T-helper 1 cell (primary cell): ENCODE results near the gene KLF11.

Experiments
- DNase-seq, 5 donors: peaks; one replicate each; pipeline ENCODE4 v3.0.0-alpha.2; 2012 to 2020

Gene KLF11

DNA sequence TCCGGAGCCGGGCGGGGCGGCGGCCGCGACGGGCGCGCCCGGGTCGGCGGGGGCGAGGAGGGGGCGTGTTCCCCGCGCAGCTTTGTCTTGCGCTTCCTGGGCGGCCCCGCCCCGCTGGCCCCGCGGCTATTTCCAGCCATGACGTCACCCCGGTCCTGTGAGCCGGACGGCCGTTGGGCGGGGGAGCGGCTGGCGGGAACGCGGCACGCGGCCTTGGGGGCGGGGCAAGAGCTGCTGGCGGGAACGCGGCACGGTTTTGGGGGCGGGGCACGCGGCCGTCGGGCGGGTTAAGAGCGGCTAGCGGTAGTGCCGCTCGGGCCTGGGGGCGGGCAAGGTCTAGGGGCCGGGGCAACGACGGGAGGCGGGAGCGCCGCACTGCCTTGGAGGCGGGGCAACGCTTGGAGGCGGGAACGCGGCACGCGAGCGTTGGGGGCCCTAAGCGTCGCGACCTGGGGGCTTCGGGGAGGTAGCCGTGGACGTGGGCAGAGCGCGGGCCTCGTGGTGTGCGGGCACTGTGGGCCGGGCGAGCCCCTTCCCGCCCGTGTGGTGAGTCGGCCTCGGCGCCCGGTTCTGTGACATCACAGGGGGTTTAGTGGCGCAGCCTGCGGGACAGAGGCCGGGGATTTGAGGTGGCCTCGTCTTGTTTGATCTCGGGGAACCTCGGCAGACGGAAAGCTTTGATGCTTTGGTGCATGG, 704 bp downstream of the KLF11 start:
- DNase-seq, result peak; percentile 87 to 96 (median 90)

DNA sequence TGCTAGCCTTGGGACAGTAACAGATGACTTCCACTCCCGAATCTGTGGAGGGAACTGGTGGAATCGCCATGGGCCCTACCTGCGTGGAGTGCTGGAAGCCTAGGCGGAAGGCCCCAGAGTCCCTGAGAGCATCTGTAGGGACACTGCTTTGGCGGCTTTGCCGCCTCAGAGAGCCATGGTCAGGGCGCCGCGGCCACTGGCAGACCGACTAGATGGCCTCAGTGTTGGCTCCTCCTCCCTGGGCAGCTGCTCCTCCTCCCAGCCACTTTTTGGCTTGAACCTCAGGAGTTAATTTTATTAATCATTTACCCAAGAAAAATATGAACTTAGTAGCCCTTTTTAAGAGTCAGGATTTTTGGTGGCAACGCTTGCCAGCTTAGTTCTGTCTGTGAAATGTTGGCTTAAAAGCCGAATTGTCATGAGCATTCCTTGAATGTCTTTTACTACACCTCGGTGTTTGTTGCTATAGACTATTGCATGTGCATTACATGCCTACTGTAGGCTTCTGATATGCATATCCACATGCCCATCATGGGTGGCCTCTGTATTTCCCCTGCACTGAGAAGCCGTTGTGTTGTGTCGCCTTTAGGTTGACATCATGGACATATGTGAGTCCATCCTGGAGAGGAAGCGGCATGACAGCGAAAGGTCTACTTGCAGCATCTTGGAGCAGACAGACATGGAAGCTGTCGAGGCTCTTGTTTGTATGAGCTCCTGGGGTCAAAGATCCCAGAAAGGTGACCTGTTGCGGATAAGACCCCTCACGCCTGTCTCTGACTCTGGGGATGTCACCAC, 2.4 kb downstream of the KLF11 start:
- DNase-seq, result no peak

DNA sequence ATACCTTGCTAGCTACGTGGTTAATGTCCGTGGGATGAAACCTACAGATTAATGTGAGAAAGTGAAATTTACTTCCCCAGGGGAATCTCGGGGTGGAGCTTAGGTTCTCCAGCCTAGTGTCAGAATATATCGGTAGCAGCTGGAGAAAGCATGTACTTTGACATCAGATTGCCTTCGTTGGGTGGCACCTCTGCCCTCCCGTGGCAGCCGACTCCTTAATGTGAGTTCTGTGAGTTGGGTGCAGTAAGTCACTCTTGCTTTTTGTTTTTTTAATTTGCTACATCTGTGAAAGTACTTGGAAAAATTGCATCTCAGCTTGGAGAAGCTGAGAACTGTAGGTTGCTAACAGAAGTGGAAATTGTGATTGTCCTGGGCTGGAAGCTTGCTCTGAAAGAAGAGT, 3.6 kb downstream of the KLF11 start:
- DNase-seq, result no peak

DNA sequence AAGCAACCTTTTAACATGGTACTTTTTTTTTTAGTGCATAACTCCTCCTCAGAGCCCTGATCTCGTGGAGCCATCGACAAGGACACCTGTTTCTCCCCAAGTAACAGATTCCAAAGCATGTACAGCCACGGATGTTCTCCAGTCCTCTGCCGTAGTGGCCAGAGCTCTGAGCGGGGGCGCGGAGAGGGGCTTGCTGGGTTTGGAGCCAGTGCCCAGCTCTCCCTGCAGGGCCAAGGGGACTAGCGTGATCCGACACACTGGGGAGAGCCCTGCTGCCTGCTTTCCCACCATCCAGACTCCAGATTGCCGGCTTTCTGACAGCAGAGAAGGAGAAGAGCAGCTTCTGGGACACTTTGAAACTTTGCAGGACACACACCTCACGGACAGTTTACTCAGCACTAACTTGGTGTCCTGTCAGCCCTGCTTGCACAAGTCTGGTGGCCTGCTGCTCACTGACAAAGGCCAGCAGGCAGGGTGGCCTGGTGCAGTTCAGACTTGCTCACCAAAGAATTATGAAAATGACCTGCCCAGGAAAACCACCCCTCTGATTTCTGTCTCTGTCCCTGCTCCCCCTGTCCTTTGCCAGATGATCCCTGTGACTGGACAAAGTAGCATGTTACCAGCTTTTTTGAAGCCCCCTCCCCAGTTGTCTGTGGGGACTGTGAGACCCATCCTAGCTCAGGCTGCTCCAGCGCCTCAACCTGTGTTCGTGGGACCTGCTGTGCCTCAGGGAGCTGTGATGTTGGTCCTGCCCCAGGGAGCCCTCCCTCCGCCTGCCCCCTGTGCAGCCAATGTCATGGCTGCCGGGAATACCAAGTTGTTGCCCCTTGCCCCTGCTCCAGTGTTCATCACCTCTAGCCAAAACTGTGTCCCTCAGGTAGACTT, 4.5 kb downstream of the KLF11 start:
- DNase-seq, result no peak

DNA sequence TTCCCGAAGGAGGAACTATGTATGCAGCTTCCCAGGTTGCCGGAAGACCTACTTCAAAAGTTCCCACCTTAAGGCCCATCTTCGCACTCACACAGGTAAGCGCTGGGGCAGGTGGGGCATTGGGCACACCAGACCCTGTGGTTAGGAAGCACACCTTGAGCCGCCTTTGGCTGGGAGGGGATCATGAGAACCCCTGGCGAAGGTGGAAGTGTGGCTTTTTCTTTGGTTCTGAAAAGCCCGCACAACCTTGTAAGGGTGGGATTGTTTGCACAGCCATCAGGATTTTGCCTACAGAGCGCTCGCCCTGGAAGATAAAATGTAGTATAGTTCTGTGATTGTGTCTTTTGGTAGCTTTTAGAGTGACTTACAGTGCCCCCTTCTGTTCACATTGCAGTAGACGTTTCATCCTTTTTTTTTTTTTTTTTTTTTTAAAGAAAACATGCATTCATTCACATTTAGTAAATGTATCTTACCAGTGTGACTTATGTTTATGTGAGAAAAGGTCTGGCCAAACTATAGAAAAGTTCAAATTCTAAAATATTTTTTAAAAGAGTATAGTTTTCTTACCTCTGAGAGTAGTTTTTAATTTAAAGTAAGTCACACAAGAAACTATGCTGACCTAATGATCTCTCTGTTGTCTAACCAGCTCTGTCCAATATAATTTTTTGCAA, 5.3 kb downstream of the KLF11 start:
- peak in 2 of 5 donors; percentile 29 to 55 for DNase-seq

DNA sequence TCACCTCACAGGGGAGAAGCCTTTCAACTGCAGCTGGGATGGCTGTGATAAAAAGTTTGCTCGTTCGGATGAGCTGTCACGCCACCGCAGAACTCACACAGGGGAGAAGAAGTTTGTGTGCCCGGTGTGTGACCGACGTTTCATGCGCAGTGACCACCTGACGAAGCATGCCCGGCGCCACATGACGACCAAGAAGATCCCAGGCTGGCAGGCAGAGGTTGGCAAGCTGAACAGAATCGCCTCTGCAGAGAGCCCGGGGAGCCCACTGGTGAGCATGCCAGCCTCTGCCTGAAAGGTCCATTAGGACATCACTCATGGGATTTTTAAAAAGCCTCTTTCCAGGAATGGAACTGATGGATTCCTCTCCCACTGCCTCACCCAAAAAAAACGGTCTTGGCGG, 8.9 kb downstream of the KLF11 start:
- DNase-seq, result no peak

DNA sequence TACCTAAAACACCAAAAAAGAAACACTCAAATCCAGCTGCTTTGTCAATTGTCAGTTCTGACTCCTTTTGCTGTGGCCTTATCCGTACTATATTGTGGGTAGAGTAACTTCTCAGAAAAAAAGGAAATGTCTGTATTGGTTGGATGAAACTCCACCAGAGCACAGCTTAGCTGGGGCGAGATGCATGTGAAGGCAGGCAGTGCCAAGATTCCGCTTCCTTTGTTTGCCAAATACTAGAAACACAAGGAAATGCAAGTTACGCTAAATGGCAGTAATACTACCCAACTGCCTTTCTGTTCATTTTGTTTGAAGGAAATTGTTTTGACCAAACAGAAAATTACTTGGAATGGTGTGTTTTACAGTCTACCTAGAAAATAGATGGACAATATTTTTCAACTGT, 10.0 kb downstream of the KLF11 start:
- DNase-seq, result no peak

DNA sequence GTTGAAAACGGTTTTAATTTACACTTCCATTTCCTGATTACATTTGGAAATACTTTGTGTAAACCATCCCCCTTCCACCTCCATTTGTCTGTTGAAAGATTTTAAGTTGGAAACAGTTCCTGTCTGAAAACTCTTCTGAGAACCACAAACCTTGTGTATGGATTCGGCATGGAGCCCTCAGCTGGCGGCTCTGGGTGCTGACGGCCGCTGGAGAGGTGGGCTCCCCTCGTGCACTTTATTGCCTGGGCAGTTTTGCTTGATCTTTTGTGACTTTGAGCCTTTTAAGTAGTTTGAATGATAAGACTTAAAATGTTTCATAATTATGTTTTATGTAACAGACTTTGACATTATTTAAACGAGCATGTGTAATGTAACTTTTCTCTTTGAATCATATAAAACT, 11.1 kb downstream of the KLF11 start:
- no peak for DNase-seq

DNA sequence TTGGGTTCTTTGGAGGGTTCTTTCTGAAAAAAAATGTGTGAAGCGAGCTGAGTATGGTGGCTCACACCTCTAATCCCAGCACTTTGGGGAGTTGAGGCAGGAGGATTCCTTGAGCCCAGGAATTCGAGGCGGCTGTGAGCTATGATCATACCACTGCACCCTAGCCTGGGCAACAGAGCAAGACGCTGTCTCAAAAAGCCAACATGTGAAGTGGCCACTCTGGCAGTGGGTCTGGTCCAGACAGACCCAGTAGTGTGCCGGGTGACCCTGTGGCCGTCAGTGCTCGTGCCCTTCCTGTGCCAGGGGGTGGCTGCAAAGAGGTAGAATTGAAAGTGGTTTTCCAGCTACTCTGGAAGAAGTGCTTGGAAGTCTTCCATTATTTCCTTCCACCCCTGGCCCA, 11.6 kb downstream of the KLF11 start:
- DNase-seq, result no peak

DNA sequence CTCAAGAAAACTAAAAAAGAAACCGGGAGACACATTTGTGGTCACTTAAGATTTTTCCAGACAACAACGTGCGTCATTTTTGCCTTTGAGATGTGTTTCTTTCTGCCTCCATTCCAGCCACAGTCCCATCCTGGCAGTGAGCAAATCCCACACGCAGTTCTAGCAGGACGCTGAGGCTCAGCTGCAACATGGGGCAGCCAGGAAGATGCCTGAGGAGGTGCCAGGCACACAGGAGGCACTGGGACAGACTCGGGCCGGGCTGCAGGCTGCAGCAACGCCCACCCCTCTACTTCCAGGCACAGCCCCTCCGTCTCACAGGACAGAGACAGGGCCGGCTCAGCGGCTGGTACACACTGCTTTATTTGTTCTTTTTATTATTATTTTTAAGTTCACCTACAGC, 13.1 kb downstream of the KLF11 start:
- DNase-seq, result no peak

DNA sequence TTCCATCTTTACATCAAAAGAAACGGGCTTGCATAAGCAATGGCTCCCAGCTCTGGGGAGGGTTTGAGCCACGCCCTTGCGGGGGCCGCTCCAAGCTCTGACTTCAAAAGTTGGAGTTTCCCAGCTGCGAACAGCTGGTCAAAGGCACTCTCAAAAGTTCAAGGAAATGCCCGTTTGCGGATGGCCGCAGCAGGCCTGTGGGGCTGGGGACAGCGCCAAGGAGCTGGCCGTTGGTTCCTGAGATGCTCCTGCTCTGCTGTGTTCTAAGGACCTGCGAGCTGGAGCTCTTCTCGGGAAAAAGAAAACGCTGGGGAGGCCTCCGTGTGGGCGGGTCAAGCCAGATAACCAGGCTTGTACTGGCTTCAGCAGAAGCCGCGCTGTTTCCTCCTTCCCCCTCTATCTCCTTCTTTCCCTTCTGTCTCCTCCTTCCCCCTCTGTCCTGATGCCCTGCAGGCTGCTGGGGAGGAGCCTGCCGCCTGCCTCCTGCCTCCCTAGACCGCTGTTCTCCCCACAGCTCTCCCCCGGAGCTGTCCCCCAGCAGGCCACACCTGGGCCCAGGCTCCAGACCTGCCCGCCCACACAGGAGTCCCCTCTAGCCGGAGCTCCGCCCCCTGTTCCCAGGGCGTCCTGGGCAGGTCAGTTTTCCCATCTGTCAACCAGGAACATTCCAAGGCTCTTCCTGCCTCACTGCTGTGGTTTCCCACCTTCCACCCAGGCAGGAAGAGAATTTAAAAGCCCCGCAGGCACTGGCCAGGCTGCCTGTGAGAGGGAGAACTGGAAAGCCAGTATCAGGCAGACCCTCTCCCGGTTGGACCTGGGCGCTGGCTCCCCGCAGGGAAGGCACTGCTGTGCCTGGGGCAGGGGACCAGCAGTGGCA, 14.1 kb downstream of the KLF11 start:
- DNase-seq, result no peak

DNA sequence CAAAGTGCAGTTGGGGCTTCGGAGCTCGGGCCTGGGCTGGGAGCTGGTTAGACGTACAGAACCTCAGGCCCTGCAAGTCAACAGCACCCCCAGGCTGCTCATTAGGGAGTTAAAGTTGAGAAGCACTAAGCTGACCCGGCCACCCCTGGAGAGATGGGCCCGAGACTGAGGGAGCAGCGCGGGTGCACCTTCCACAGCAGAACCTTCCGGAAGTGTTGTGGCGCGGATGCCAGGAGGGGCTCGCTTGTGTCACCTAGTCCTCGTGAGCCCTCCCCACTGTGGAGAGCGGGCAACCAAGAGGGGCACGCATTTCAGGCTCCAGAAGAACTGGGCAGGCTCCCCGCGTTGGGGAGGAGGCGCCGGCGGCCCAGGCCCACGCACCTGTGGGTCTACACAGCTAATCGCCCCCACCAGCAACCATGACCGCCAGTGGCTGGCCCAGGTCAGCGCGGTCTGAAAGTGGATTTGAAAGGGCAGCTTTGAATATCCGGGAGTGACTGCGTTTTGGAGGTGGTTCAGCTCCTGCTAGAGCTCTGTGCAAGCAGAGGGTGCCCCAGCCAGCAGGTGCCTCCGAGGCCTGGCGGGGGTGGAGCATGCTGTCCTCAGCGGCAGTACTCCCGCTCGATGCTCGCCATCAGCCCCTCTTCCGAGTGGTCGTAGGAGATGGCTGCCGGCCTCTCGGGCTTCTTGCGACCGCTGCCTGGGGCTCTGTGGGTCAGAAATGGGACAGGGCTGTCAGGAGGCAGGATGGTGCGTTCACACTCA, 15.1 kb downstream of the KLF11 start:
- DNase-seq, result no peak

DNA sequence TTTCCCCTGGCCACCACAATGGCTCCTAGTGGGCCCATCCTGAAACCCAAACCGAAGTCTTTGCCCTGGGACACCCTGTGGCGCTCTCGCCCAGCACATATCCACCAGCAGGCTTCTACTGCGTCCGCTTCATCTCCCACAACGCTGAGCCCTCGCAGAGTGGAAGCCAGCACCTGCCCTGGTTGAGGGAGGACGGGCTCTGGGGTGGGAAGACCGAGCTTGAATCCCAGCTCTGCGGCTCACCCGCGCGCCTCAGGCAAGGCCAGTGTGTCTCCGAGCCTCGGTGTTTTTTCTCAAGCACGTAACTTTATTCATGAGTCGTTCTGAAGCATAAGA, 15.6 kb downstream of the KLF11 start:
- no peak for DNase-seq

DNA sequence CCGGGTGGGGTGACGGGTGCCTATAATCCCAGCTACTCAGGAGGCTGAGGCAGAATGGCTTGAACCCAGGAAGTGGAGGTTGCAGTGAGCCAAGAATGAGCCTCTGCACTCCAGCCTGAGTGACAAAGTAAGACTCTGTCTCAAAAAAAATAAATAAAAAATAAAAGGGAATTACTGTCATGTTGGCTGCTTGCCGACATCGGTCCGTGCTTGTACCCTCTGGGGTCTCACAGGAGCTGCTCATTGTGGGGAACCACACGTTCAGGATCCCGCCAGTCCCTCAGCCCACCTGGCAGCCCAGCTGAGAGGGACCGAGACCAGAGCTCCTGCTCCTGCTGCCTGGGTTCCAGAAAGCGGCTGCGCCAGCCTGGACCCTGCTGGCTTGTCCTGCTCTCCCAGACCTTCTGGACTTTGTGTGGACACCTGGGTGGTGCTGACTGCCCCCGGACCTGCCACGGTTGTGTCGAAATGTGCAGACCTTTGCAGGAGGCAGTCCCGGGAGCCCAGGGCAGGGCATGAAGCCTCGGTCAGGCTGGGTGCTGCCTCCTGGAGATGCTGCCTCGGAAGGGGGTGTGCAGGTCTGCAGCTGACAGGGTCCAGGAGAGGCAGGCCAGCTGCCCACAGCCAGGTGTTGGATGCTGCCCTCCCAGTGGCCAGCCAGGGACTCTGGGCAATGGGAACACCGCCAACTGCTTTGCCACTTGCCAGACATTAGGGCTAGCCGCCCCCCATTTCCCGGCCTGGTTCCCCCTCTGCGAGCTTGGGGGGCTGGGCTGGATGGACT, 16.4 kb downstream of the KLF11 start:
- DNase-seq, result no peak

DNA sequence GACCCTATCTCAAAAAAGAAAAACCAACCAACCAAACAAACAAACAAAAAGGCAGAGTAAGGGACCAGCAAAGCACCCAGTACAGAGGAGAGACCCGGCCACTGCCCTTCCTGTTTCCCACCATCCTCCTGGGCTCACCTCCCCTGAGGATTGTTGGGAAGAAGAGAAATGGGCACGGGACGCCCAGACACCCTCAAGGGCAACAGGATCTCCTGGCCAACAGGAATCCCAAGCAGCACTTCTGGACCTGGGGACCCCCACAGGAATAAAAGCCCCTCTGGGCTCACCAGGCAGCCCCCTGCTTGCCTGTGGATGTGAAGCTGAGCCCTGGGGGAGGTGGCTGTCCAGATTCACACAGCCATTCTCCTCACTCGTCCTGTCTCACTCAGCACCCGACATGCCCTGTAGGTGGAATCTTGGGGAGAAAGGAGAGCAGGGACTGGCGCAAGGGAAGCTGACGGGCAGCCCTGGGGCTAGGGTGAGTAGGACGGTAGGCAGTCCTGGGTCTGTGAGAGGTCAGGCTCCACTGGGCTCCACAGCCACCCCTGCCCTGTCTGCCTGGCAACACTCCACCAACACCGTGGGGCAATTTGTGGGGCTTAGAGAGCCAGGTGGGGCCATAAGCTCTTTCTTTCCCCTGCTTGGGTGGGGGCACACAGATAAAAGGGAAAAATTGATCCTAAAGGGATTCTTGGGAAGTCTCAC, 18.0 kb downstream of the KLF11 start:
- no peak for DNase-seq

DNA sequence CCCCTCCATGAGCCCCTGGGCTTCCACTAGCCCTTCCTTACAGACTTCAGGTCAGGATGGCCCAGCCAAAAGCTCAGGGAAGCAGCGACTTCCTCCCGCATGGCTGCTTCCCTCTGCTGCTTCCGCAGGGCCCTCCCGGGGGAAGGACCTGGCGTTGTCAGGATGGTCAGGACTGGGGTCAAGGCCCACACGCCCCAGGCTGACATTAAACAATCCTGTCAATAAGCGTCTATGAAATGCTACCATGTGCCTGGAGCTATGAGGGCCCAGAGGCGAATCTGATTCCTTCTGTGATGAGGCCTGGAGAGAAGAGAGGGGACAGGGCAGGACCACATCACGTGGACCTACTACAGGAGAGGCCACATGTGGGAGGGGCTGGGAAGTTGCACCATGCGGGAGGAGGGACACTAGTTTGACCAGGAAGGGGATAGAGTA, 19.6 kb downstream of the KLF11 start:
- DNase-seq, result no peak

DNA sequence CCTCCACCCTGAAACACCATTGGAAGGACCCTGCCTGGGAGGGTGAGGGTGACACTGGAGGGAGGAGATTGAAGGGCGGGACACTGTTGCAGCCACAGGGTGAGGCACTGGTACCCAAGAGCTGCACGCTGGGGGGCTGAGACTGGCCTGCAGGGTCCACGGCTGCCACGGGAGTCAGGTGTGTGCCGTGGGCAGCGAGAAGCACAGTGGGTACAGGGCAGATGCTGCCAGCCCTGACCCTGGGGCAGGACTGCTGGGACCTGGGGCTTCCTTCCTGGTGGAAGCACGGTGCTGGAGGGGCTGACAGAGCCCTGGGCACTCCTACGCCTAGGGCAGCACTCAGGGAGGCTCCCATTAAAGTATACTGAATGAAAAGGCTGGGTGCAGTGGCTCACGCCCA, 20.2 kb downstream of the KLF11 start:
- DNase-seq, result no peak

DNA sequence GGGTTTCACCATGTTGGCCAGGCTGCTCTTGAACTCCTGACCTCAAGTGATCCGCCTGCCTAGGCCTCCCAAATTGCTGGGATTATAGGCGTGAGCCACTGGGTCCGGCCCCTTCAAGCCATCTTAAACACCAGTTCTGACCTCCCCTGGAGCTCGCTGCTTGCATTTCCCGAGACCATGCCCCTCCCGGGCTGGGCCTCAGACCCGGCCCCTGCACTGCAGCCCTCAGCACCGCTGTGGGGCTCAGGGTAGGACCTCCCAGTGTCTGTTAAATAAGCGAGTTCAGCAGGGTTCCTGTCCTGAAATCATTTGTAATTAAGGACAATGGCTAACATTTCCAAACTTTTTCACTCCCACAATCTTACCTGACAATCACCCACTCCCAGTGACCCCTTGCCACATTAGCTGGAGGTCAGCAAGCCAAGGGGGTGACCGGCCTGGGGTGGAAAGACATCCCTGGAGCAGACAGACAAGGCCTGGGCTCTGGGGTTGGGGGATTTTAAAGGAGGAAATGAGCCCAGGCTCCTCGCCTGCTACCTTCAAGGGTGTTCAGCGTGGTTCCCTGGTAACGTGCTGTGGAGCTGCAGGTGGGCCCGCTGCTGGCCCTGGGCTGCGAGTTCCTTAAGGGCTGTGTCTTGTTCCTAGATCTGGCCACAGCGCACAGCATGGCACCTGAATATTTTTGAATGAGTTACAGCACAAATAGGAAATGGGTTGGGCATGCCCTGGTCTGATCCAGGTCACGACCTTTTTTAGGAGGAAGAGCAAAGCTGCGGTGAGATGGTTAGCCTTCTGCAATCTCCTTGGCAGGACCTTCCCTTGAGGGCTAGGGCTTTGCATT, 21.8 kb downstream of the KLF11 start:
- no peak for DNase-seq

DNA sequence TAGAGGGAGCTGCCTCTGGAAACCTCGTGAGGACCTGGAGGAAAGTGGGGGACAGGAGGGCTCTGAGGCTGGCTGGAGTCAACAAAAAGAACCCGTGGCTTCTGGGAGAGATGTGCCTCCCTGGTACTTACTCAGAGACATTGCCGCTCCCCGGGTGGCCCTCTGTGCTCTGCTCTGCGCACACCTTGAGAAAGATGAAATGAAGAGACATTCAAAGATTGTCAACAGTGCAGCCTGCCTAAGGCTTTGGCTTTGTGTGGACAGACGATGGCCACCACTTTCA, 22.4 kb downstream of the KLF11 start:
- no peak for DNase-seq
